IPS-18a (cell line): Measurements from ENCODE around the gene KRTAP22-2.

Source experiments
- H3K27ac ChIP-seq: one replicate; pipeline ENCODE4 v1.5.1; 2013; ENCODE audit warnings: low read length
- H3K27me3 ChIP-seq: one replicate; pipeline ENCODE4 v1.6.1; 2013; ENCODE audit warnings: mild to moderate bottlenecking, low read length; ENCODE audit not compliant: control insufficient read depth, insufficient read depth
- H3K36me3 ChIP-seq: one replicate; pipeline ENCODE4 v1.6.1; 2013; ENCODE audit warnings: low read depth, low read length; ENCODE audit not compliant: control insufficient read depth
- H3K4me1 ChIP-seq: one replicate; pipeline ENCODE4 v1.6.1; 2013; ENCODE audit warnings: low read depth, low read length; ENCODE audit not compliant: control insufficient read depth
- H3K4me3 ChIP-seq: one replicate; pipeline ENCODE4 v1.5.1; 2013; ENCODE audit warnings: low read length
- H3K9ac ChIP-seq: one replicate; pipeline ENCODE4 v1.6.1; 2013; ENCODE audit warnings: mild to moderate bottlenecking, low read length, moderate library complexity
- H3K9me3 ChIP-seq: one replicate; pipeline ENCODE4 v1.6.1; 2013; ENCODE audit warnings: low read depth, low read length; ENCODE audit not compliant: control insufficient read depth

The KRTAP22-2 gene

GRCh38 chr21:30590297-30590696 is at the start of gene KRTAP22-2:
Gene KRTAP22-2 (minus strand): TSS chr21:30590397.
- Histone ChIP-seq H3K9me3 (no peaks in the 10 kb centered on the region), H3K27ac (no peak within 1 kb of the TSS), H3K27me3 (no peaks in the 10 kb centered on the region), H3K4me1 (no peaks in the 10 kb centered on the region), H3K9ac (no peak within 1 kb of the TSS), H3K36me3 (no peaks in the 10 kb centered on the region), H3K4me3 (no peak within 1 kb of the TSS)

DNA sequence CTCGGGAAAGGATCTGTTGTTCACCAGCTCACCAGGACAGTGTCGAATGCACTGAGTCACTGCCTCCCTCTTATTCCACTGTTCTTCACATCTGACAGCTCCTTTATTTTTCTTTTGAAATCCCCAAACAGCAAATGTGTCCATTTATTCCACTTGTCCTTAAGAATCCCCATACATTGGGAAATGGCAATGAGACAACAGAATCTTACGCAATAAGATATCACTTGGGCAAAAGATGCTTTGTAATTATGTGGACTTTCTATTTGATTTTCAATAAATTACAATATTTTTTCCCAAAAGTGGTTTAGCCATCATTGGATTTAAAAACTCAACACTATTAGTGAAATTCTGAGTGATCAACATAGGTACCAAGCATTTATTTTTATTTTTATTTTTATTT is 48.5 kb upstream of the KRTAP22-2 start:
- H3K9ac ChIP-seq, result no peak overlapping the region
- no peaks in the 10 kb centered on the region for H3K4me1 ChIP-seq
- H3K9me3 ChIP-seq, result no peaks in the 10 kb centered on the region
- no peaks in the 10 kb centered on the region for H3K27me3 ChIP-seq
- no peak overlapping the region for H3K4me3 ChIP-seq
- no peak overlapping the region for H3K27ac ChIP-seq
- no peaks in the 10 kb centered on the region for H3K36me3 ChIP-seq

DNA sequence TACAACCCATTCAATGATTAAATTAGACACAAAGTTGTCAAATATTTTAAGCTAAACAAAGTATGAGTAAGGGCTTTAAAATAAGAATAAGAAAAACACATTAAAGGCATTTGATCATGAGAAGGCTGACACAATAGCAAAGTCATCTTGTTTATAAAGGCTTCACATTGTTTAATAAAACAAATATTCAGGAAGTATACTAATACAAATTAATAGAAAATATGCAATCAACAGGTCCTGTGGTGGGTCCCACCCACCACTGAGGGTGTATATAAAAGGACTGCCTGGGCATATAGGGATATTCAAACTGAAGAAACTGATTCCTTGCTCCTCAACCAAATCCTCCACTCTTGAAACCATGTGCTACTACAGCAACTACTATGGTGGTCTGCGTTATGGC is 44.7 kb upstream of the KRTAP22-2 start, which contains the start of gene KRTAP20-2:
TSS of gene KRTAP20-2 (plus strand) at position 301 of the 400 bp plus-strand sequence. CDS start at position 359, 58 bp downstream.
- Histone ChIP-seq H3K9ac (no peak within 1 kb of the TSS), H3K27ac (no peak within 1 kb of the TSS), H3K36me3 (no peaks in the 10 kb centered on the region), H3K9me3 (no peaks in the 10 kb centered on the region), H3K4me3 (no peak within 1 kb of the TSS), H3K4me1 (no peaks in the 10 kb centered on the region), H3K27me3 (no peaks in the 10 kb centered on the region)

DNA sequence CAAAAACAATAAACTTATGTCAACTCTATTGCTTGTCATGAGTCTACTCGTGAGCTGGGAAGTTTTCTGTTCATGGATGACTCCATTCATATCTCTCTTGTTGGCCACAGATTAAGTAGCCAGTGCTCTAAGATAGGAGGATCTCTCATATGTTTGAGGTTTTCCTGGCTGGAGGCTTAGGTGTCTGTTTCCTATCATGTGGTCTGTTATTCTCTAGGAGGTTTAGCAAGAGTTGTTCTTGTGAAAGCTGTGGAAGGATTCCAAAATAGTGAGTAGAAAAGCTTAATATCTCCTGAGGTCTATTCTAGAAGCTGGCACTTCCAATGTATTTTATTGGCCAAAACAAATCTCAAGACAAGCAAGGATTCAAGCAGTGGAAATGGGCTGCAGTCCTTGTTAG is 39.0 kb upstream of the KRTAP22-2 start:
- Histone ChIP-seq H3K9ac (no peak overlapping the region), H3K36me3 (no peaks in the 10 kb centered on the region), H3K27me3 (no peaks in the 10 kb centered on the region), H3K4me3 (no peak overlapping the region), H3K4me1 (no peaks in the 10 kb centered on the region), H3K9me3 (no peaks in the 10 kb centered on the region), H3K27ac (no peak overlapping the region)

DNA sequence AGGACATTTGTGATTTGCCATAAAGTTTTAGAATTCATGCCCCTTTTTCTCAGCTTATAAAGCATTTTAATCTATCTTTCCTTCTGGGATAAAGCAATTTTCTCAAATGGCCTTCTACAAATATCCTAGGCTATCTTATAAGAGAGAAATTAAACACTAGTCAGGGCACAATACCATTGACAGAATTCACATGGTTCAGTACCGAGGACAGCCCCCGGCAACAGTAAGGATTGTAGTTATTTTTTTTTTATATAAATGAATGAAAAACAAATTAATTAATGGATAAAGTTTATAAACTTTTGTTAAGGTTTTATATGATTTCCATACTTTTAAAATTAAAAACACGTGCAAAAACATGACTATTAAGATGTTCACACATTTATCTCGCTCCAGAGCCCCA is 37.9 kb upstream of the KRTAP22-2 start:
- no peak overlapping the region for H3K9ac ChIP-seq
- H3K4me1 ChIP-seq, result no peaks in the 10 kb centered on the region
- H3K27ac ChIP-seq, result no peak overlapping the region
- no peaks in the 10 kb centered on the region for H3K36me3 ChIP-seq
- no peaks in the 10 kb centered on the region for H3K9me3 ChIP-seq
- H3K4me3 ChIP-seq, result no peak overlapping the region
- no peaks in the 10 kb centered on the region for H3K27me3 ChIP-seq

- no peak overlapping the region for H3K9ac ChIP-seq
- H3K36me3 ChIP-seq, result no peaks in the 10 kb centered on the region
- H3K27me3 ChIP-seq, result no peaks in the 10 kb centered on the region
- H3K27ac ChIP-seq, result no peak overlapping the region
- H3K9me3 ChIP-seq, result no peaks in the 10 kb centered on the region
- no peaks in the 10 kb centered on the region for H3K4me1 ChIP-seq
- no peak overlapping the region for H3K4me3 ChIP-seq
Measured at GRCh38 chr21:30625449-30626165, 35.4 kb upstream of the KRTAP22-2 start.

DNA sequence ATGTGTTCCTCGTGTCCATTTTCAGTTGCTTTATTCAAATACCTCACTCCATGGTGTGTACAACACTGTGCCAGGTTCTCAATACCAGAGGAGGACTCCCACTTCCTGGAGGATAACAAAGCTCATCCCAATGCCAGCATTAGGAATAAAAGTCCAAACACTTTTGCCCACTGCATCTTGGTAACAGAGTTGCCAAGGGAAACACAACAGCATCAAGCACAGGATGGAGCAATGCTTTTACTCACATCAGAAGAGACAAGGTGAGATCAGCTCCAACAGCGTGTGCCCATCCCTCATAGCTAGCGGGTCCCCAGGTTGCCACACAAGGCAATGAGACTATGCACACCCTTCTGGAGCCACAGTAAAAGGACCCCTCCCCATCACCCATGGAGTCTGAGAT is 33.2 kb upstream of the KRTAP22-2 start:
- Histone ChIP-seq H3K36me3 (no peaks in the 10 kb centered on the region), H3K4me3 (no peak overlapping the region), H3K27me3 (no peaks in the 10 kb centered on the region), H3K9me3 (no peaks in the 10 kb centered on the region), H3K9ac (no peak overlapping the region), H3K27ac (no peak overlapping the region), H3K4me1 (no peaks in the 10 kb centered on the region)

- H3K36me3 ChIP-seq, result no peaks in the 10 kb centered on the region
- H3K9me3 ChIP-seq, result no peaks in the 10 kb centered on the region
- H3K27ac ChIP-seq, result no peak within 1 kb of the TSS
- H3K27me3 ChIP-seq, result no peaks in the 10 kb centered on the region
- no peak within 1 kb of the TSS for H3K4me3 ChIP-seq
- no peak within 1 kb of the TSS for H3K9ac ChIP-seq
- no peaks in the 10 kb centered on the region for H3K4me1 ChIP-seq
Measured at GRCh38 chr21:30620522-30620921, 30.3 kb upstream of the KRTAP22-2 start, which contains the start of gene KRTAP20-4. Gene KRTAP20-4 (plus strand): TSS chr21:30620627.

- Histone ChIP-seq H3K27ac (no peak overlapping the region), H3K4me1 (no peaks in the 10 kb centered on the region), H3K27me3 (no peaks in the 10 kb centered on the region), H3K36me3 (no peaks in the 10 kb centered on the region), H3K9ac (no peak overlapping the region), H3K9me3 (no peaks in the 10 kb centered on the region), H3K4me3 (no peak overlapping the region)
Measured at GRCh38 chr21:30620080-30620479, 29.9 kb upstream of the KRTAP22-2 start.

- H3K4me3 ChIP-seq, result no peak within 1 kb of the TSS
- H3K9ac ChIP-seq, result no peak within 1 kb of the TSS
- no peaks in the 10 kb centered on the region for H3K36me3 ChIP-seq
- no peak within 1 kb of the TSS for H3K27ac ChIP-seq
- H3K9me3 ChIP-seq, result no peaks in the 10 kb centered on the region
- H3K4me1 ChIP-seq, result no peaks in the 10 kb centered on the region
- no peaks in the 10 kb centered on the region for H3K27me3 ChIP-seq
Measured at GRCh38 chr21:30616125-30616524, 25.9 kb upstream of the KRTAP22-2 start, which contains the start of gene KRTAP20-1. Gene KRTAP20-1 (plus strand): TSS chr21:30616425. CDS start chr21:30616455, 30 bp downstream.

DNA sequence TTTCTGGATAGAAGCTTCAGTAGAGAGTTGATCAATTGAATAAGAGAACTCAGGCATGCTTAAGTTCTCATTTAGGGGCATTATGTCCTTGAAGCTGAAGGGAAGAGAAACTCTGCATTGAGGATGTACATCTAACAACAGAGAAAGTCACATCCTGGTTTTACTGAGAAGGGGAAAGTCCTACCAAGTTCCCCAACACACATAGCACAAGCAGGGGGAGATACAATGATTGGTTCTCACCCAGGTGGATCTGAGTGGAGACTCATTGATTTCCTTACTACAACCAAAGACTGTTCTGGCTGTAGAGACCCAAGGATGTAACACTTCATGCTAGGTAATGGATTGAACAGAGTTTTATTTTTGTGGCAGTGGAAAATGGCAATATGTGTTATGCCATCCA is 25.0 kb upstream of the KRTAP22-2 start:
- H3K36me3 ChIP-seq, result no peaks in the 10 kb centered on the region
- H3K27me3 ChIP-seq, result no peaks in the 10 kb centered on the region
- H3K4me3 ChIP-seq, result no peak overlapping the region
- H3K9ac ChIP-seq, result no peak overlapping the region
- H3K27ac ChIP-seq, result no peak overlapping the region
- no peaks in the 10 kb centered on the region for H3K4me1 ChIP-seq
- no peaks in the 10 kb centered on the region for H3K9me3 ChIP-seq

DNA sequence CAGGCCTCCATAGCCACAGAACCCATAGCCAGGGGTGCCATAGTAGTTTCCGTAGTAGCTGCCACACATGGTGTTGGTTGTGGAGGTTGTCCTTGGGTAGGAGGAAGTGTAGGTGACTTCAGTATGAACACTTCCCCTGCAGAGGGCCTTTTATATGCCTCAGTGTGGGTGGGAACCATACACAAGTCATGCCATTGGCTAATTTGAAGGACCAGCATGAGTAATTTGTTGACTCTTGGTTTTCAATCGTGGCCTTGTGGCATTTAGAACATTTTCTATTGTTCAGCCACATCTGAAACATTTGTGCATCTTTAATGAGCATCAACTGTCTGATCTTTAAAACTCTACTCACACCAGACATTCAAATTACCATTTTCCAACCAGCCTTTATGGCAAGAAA is 23.6 kb upstream of the KRTAP22-2 start, which contains the start of gene KRTAP6-1:
TSS of gene KRTAP6-1 (minus strand) at position 95 of the 400 bp plus-strand sequence. CDS start at position 69, 26 bp downstream.
- Histone ChIP-seq H3K9ac (no peak within 1 kb of the TSS), H3K27ac (no peak within 1 kb of the TSS), H3K9me3 (no peaks in the 10 kb centered on the region), H3K4me1 (no peaks in the 10 kb centered on the region), H3K36me3 (no peaks in the 10 kb centered on the region), H3K27me3 (no peaks in the 10 kb centered on the region), H3K4me3 (no peak within 1 kb of the TSS)
